ENCODE data around the gene DYSF.

DYSF gene

GRCh38 chr2:71504611-71505010, 51.2 kb downstream of the DYSF start:
- H4K20me1 ChIP-seq (ENCODE audit: control insufficient read depth, insufficient read depth, low read depth, low read length): no peaks in the 10 kb centered on the region
- no peaks in the 10 kb centered on the region for H3K9me2 ChIP-seq (replicated peaks; ENCODE audit: control insufficient read depth, low read length)
- H3K79me2 ChIP-seq (ENCODE audit: control insufficient read depth, low read length): no peaks in the 10 kb centered on the region
- H3K4me3 ChIP-seq (ENCODE audit: low read length): no peak overlapping the region
- no peak overlapping the region for H3K4me2 ChIP-seq (ENCODE audit: low read length)
- no peaks in the 10 kb centered on the region for H3K9me3 ChIP-seq (ENCODE audit: control insufficient read depth, insufficient read depth, low read length)
- no peak for TF ChIP-seq EZH2phosphoT487 (IDR thresholded peaks at IDR 0.05; ENCODE audit: borderline replicate concordance, low read length)
- TF ChIP-seq CTCF (IDR thresholded peaks at IDR 0.05; ENCODE audit: low read depth, low read length, poor library complexity, severe bottlenecking): no peak
- H3K4me1 ChIP-seq (ENCODE audit: control insufficient read depth, low read length): peaks cover 4% of the 10 kb centered on the region; the same call in 1 of the 2 replicates
- no peaks in the 10 kb centered on the region for H3F3A ChIP-seq (ENCODE audit: control insufficient read depth, insufficient read depth)
- no peak overlapping the region for H3K27ac ChIP-seq (ENCODE audit: low read depth, low read length)
- no peaks in the 10 kb centered on the region for H3K27me3 ChIP-seq (ENCODE audit: control insufficient read depth, low read length)
- no peaks in the 10 kb centered on the region for H3K36me3 ChIP-seq (ENCODE audit: control insufficient read depth, low read length)

GRCh38 chr2:71505086-71505769, 51.9 kb downstream of the DYSF start:
- no peaks in the 10 kb centered on the region for H3K36me3 ChIP-seq (ENCODE audit: control insufficient read depth, low read length)
- TF ChIP-seq CTCF (IDR thresholded peaks at IDR 0.05; ENCODE audit: low read depth, low read length, poor library complexity, severe bottlenecking): no peak
- TF ChIP-seq EZH2phosphoT487 (IDR thresholded peaks at IDR 0.05; ENCODE audit: borderline replicate concordance, low read length): no peak
- H3K4me3 ChIP-seq (ENCODE audit: low read length): no peak overlapping the region
- peaks cover 3% of the 10 kb centered on the region; the same call in 1 of the 2 replicates for H3K4me1 ChIP-seq (ENCODE audit: control insufficient read depth, low read length)
- no peaks in the 10 kb centered on the region for H4K20me1 ChIP-seq (ENCODE audit: control insufficient read depth, insufficient read depth, low read depth, low read length)
- H3F3A ChIP-seq (ENCODE audit: control insufficient read depth, insufficient read depth): no peaks in the 10 kb centered on the region
- H3K9me3 ChIP-seq (ENCODE audit: control insufficient read depth, insufficient read depth, low read length): no peaks in the 10 kb centered on the region
- no peaks in the 10 kb centered on the region for H3K79me2 ChIP-seq (ENCODE audit: control insufficient read depth, low read length)
- H3K4me2 ChIP-seq (ENCODE audit: low read length): no peak overlapping the region
- no peaks in the 10 kb centered on the region for H3K27me3 ChIP-seq (ENCODE audit: control insufficient read depth, low read length)
- no peaks in the 10 kb centered on the region for H3K9me2 ChIP-seq (replicated peaks; ENCODE audit: control insufficient read depth, low read length)
- no peak overlapping the region for H3K27ac ChIP-seq (ENCODE audit: low read depth, low read length)

- H3K27ac ChIP-seq (ENCODE audit: low read depth, low read length): no peak overlapping the region
- no peaks in the 10 kb centered on the region for H3K9me3 ChIP-seq (ENCODE audit: control insufficient read depth, insufficient read depth, low read length)
- no peak overlapping the region for H3K4me2 ChIP-seq (ENCODE audit: low read length)
- H3K4me1 ChIP-seq (ENCODE audit: control insufficient read depth, low read length): no peaks in the 10 kb centered on the region
- no peaks in the 10 kb centered on the region for H3F3A ChIP-seq (ENCODE audit: control insufficient read depth, insufficient read depth)
- no peaks in the 10 kb centered on the region for H3K9me2 ChIP-seq (replicated peaks; ENCODE audit: control insufficient read depth, low read length)
- TF ChIP-seq EZH2phosphoT487 (IDR thresholded peaks at IDR 0.05; ENCODE audit: borderline replicate concordance, low read length) (no peak), CTCF (IDR thresholded peaks at IDR 0.05; ENCODE audit: low read depth, low read length, poor library complexity, severe bottlenecking) (no peak)
- no peaks in the 10 kb centered on the region for H4K20me1 ChIP-seq (ENCODE audit: control insufficient read depth, insufficient read depth, low read depth, low read length)
- no peaks in the 10 kb centered on the region for H3K36me3 ChIP-seq (ENCODE audit: control insufficient read depth, low read length)
- no peak overlapping the region for H3K4me3 ChIP-seq (ENCODE audit: low read length)
- peaks cover 5% of the 10 kb centered on the region; the same call in 1 of the 2 replicates for H3K27me3 ChIP-seq (ENCODE audit: control insufficient read depth, low read length)
- no peaks in the 10 kb centered on the region for H3K79me2 ChIP-seq (ENCODE audit: control insufficient read depth, low read length)
Measured at GRCh38 chr2:71505770-71506140, 52.4 kb downstream of the DYSF start.
